ENCODE measurements around the gene POLR2J2. TPM values are rescaled to one million over a fixed set of nuclear protein-coding genes. Genes with fewer than 3 reads are reported as not detected.
"Not testable (repeated sequence)": the region's sequence is repeated elsewhere in the genome, so short reads cannot be mapped to it uniquely, and the experiment has no call there.

Gene POLR2J2
- total RNA-seq, 1 experiment from 2014 or later, result 5.9 TPM

DNA sequence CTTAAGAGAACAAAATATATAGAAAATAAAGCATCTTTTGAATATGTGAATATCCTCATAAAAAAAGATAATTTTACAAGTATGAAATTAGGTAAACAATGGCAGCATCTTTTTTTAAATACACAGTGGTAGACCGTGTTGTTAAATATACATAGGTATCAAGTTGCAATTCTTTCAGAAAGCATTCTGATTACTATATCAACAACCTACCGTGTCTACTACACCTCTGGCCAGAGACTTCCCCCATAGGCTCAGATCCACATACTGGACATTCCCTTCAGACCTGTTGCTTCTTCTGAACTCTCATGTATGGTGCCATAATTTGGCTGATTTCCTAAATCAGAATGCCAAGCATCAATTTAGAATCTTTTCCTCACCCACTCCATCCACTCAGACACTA, 22.5 kb upstream of the POLR2J2 start:
- H3K4me3 Mint-ChIP-seq; H3K9me3 Mint-ChIP-seq; CTCF ChIA-PET; DNase-seq (ENCODE audit: low spot score); H3K27ac Mint-ChIP-seq; H3K36me3 Mint-ChIP-seq; ATAC-seq; H3K4me1 Mint-ChIP-seq; POLR2A ChIA-PET: not testable (repeated sequence)
- peaks cover 37% of the 10 kb centered on the region for H3K27me3 Mint-ChIP-seq (ENCODE audit: low read depth)

DNA sequence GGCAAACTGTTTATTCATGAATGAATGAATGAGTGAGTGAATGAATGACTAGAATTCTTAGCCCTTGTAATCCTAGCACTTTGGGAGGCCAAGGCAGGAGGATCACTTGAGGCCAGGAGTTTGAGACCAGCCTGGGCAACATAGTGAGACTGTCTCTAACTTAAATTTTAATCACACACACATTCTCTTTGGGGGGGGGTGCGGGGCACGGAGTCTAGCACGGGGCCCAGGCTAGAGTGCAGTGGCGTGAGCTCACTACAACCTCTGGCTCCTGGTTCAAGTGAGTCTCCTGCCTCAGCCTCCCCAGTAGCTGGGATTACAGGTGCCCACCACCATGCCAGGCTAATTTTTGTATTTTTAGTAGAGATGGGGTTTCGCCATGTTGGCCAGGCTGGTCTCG, 19.1 kb upstream of the POLR2J2 start:
- H3K4me1 Mint-ChIP-seq; CTCF ChIA-PET; H3K4me3 Mint-ChIP-seq; H3K36me3 Mint-ChIP-seq; POLR2A ChIA-PET; H3K9me3 Mint-ChIP-seq; DNase-seq (ENCODE audit: low spot score); ATAC-seq; H3K27ac Mint-ChIP-seq: not testable (repeated sequence)
- H3K27me3 Mint-ChIP-seq (ENCODE audit: low read depth), result peaks cover 34% of the 10 kb centered on the region

DNA sequence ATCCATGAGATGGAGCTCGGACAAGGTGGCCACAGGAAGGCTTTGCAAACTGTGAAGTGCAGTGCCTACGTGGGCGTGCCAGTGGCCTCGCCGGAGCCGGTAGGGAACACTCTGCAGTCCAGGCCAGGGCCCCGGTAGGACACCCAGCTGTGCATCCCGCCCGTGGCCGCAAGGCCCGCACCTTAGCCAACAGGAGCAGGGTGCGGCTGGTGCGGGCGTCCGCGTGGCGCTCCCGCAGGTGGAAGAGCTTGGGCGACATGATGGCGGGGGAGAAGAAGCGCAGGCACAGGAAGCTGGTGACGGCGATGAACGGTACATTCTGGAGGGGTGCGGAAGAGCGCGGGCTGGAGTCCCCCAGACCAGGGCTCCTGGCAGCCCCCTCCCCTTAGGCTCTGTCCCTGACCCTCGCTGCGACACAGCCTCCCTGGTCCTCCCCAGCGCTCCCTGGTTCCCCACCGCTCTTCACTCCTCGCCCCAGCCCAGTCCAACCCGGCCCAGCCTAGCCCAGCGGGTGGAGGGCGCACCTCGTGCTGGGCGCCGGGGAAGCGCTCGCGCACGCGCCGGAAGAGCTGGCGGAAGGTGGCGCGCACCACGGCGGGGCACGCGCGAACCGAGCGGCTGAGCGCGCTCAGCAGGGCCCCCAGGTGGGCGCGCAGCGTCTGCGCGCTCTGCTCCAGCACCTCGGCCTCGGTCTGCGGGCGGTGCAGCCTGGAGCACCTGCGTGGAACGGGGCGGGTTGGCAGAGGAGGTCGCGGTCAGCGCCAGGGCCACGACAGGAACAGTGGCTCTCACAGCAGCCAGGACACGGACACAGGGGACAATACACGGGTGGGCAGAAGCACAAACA, 18.2 kb upstream of the POLR2J2 start:
- peaks cover 30% of the 10 kb centered on the region for H3K27me3 Mint-ChIP-seq (ENCODE audit: low read depth)
- ATAC-seq, result peak; percentile 7
- H3K4me3 Mint-ChIP-seq; H3K27ac Mint-ChIP-seq; CTCF ChIA-PET; DNase-seq (ENCODE audit: low spot score); H3K36me3 Mint-ChIP-seq; POLR2A ChIA-PET; H3K4me1 Mint-ChIP-seq; H3K9me3 Mint-ChIP-seq: not testable (repeated sequence)

DNA sequence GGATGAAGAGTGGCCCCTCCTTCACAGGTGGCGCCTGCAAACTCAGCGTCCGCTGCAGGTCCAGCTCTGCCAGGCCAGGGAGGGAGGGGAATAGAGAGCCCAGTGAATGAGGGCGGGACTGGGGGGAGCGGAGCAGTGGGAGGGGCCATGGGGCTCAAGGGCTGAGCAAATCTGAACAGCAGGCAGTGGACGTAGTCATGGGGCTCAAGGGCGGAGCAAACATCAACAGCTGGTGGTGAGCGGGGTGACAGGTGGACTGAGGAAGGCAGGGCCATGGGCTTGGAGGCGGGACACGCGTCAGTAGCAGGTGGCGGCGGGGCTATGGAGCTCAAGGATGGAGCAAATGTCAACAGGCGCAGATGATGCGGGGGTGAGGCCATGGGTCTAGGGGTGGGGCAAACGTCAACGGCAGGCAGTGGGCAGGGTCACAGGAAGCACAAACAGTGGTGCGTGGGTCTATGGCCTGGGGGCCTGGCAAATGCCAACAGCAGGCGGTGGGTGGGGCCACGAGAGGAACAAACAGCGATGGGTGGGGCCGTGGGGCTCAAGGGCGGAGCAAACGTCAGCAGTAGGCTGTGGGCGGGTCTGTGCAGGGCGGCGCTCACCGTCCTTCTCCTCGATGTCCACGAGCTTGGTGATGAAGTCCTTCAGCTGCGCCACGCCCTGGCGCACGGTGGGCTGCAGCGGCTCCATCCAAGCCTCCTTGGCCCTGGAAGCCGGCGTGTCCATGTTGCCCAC, 17.0 kb upstream of the POLR2J2 start:
- H3K4me1 Mint-ChIP-seq; H3K9me3 Mint-ChIP-seq; H3K4me3 Mint-ChIP-seq; POLR2A ChIA-PET; DNase-seq (ENCODE audit: low spot score); H3K27ac Mint-ChIP-seq; H3K36me3 Mint-ChIP-seq; CTCF ChIA-PET: not testable (repeated sequence)
- peaks cover 21% of the 10 kb centered on the region for H3K27me3 Mint-ChIP-seq (ENCODE audit: low read depth)
- peak; percentile 90 for ATAC-seq

DNA sequence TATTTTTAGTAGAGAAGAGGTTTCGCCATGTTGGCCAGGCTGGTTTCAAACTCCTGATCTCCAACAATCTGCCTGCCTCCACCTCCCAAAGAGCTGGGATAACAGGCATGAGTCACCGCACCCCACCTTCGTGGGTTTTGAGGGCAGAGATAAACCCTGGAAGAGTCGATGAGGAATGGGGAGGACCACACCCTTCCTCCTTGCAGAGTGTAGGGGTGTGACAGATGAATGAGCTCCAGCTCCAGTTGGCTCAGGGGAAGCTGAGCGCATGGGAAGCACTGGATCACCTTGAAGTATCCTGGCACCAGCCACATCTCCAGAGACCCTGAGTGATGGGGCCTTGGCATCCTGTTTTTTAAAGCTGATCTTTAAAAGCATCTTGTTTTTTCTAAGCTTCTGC, 11.1 kb upstream of the POLR2J2 start:
- H3K9me3 Mint-ChIP-seq; DNase-seq (ENCODE audit: low spot score); H3K36me3 Mint-ChIP-seq; H3K4me3 Mint-ChIP-seq; ATAC-seq; H3K27me3 Mint-ChIP-seq (ENCODE audit: low read depth); H3K4me1 Mint-ChIP-seq; POLR2A ChIA-PET; CTCF ChIA-PET; H3K27ac Mint-ChIP-seq: not testable (repeated sequence)

DNA sequence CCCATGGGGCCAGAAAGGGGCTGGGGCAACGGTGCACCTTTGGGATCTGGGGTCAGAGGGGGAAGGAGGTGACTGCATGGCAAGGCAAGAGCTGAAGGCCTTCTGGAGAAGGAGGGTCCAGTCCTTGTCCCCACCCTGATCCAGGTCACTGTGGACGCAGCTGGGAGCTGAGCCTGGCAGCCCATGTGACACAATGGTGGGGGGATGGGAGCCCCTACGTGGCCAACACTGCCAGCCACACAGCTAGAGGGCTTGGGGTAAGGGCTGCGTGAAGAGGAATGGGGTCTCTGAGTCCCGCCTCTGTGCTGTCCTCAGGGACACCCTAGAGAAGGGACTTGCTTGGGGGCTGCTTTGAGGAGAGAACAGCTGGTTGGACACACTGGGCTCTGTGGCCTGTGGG, 9.3 kb upstream of the POLR2J2 start:
- H3K27me3 Mint-ChIP-seq (ENCODE audit: low read depth); H3K36me3 Mint-ChIP-seq; H3K27ac Mint-ChIP-seq; POLR2A ChIA-PET; H3K4me3 Mint-ChIP-seq; H3K9me3 Mint-ChIP-seq; CTCF ChIA-PET; H3K4me1 Mint-ChIP-seq; DNase-seq (ENCODE audit: low spot score): not testable (repeated sequence)
- ATAC-seq, result peak; percentile 43

DNA sequence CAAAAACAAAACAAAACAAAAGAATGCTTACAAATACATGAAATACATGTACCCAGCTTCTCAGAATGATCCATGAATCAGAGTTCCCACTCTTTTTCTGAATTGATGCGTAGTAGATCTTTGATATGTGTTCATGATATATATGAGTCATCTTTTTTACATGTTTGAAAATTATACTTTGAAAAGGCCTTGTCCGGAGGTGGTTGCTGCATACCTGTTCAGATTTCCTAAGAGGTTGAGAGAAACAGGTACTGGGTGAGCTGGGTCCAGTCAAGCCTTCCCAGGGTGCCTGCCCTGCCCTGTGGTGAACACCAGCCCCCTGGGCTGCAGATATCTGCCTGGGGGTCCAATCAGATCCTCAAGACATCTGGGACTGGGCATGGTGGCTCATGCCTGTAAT, 4.1 kb upstream of the POLR2J2 start:
- H3K4me3 Mint-ChIP-seq; H3K36me3 Mint-ChIP-seq; POLR2A ChIA-PET; H3K27ac Mint-ChIP-seq; ATAC-seq; DNase-seq (ENCODE audit: low spot score); H3K9me3 Mint-ChIP-seq; H3K4me1 Mint-ChIP-seq; H3K27me3 Mint-ChIP-seq (ENCODE audit: low read depth); CTCF ChIA-PET: not testable (repeated sequence)

DNA sequence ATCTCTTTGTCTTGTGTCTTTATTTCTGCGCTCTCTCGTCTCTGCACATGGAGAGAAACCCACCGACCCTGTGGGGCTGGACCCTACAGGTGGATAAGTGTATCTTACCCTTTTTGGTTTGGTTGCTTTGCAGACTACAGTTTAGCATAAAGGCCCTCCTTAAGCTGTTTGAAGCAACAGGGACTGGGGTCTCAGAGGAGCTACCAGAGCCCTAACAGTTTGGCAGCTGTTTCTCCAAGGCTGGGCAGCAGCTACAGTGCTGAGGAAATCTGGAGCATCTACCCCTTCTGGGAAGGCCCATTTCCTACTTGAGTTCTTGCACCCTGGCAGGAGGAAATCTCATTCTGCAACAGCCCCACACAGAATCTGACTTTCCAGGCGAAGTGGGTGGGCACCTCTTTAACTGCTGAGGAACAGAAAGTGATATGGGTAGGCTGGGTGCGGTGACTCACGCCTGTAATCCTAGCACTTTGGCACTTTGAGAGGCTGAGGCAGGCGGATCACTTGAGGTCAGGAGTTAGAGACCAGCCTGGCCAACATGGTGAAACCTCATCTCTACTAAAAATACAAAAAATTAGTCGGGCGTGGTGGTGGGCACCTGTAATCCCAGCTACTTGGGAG, 2.1 kb upstream of the POLR2J2 start:
- ATAC-seq; H3K9me3 Mint-ChIP-seq; POLR2A ChIA-PET; CTCF ChIA-PET; DNase-seq (ENCODE audit: low spot score); H3K4me1 Mint-ChIP-seq; H3K27ac Mint-ChIP-seq; H3K4me3 Mint-ChIP-seq; H3K36me3 Mint-ChIP-seq; H3K27me3 Mint-ChIP-seq (ENCODE audit: low read depth): not testable (repeated sequence)

DNA sequence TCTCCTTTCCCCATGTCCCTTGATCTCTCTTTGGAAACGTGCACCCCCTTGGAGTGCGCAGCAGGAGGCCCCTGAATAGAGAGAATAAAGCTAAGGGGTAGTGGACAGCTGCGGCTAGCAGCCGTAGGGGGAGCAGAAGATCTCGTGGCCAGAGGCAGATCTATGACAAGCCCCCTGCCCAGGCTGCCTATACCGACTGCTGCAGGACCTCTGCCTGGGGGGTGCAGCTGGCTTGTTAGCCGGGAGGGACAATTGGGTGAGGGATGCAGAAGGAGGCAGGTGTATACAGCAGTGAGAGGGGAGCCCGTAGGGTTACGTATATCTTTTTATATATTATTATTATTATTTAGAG, 469 bp upstream of the POLR2J2 start:
- ATAC-seq, result peak; percentile 48
- H3K36me3 Mint-ChIP-seq; POLR2A ChIA-PET; H3K9me3 Mint-ChIP-seq; DNase-seq (ENCODE audit: low spot score); H3K27me3 Mint-ChIP-seq (ENCODE audit: low read depth); H3K4me1 Mint-ChIP-seq; H3K4me3 Mint-ChIP-seq; H3K27ac Mint-ChIP-seq: not testable (repeated sequence)
- CTCF ChIA-PET, result interaction anchor here (0.6 kb wide), 1 partner anchor 192 kb away, joined by 5 read pairs; no protein-coding TSS in a partner anchor

DNA sequence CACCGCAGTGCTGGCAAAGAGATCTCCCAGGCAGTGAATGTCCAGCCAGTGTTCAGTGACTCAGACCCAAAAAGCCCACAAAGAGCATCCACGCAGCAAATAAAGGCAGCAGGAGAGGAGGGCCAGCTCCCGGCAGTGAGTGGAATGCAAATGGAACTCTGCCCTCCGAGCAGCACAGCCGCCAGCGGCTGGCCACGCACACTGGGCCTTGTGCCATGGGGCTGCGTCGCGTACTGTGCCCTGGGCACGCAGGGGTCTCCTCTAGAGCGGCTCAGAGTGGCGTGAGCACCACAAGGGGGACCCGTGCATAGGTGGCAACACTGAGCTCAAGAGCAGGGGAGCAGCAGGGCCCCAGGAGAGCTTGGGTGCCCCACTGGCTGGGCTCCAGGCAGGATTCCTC, 3.9 kb downstream of the POLR2J2 start:
- DNase-seq (ENCODE audit: low spot score); H3K4me1 Mint-ChIP-seq; CTCF ChIA-PET; POLR2A ChIA-PET; H3K27ac Mint-ChIP-seq; H3K27me3 Mint-ChIP-seq (ENCODE audit: low read depth); ATAC-seq; H3K9me3 Mint-ChIP-seq; H3K36me3 Mint-ChIP-seq; H3K4me3 Mint-ChIP-seq: not testable (repeated sequence)

DNA sequence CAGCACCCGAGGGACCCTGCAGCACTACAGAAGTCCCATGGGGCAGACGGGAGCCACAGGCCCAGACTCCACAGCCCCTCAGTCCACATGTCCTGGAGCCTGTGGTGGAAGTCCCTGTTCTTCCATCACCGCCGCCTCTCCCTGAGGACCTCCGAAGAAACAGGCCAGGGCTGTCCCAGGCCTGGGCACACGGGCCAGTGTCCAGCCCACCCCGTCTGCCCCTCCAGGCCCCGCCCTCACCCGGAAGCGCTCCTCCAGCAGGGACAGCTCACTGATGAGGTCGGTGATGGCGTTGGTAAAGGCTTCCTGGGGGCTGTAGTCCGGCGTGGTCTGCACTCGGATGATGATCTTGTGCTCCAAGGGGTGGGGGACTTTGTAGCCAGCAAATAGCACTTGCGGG, 4.6 kb downstream of the POLR2J2 start:
- CTCF ChIA-PET; DNase-seq (ENCODE audit: low spot score); H3K4me3 Mint-ChIP-seq; POLR2A ChIA-PET; H3K36me3 Mint-ChIP-seq; ATAC-seq; H3K9me3 Mint-ChIP-seq; H3K27ac Mint-ChIP-seq; H3K4me1 Mint-ChIP-seq; H3K27me3 Mint-ChIP-seq (ENCODE audit: low read depth): not testable (repeated sequence)

DNA sequence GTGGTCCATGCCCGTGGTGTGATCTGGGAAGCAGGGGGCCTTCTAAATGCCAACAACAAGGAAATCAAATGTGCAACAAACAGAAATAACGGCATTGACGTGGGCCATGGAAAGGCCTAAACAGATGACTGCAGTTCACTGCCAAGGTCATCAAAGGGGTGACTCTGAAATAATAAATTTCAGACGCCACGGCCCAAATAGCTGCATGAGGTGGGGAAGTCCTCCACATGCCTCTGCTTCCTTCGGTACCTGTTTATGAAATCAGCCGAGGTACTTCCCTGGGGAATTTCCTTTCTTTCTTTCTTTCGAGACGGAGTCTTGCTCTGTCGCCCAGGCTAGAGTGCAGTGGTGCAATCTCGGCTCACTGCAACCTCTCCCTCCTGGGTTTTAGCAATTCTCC, 6.7 kb downstream of the POLR2J2 start:
- ATAC-seq, CTCF ChIA-PET, H3K27ac Mint-ChIP-seq: not testable (repeated sequence)

More for the DNA sequence above, 6.7 kb downstream of the POLR2J2 start:
- DNase-seq (ENCODE audit: low spot score); H3K4me3 Mint-ChIP-seq; H3K27me3 Mint-ChIP-seq (ENCODE audit: low read depth); H3K9me3 Mint-ChIP-seq; POLR2A ChIA-PET; H3K36me3 Mint-ChIP-seq; H3K4me1 Mint-ChIP-seq: not testable (repeated sequence)
